PC-9 (cell line): ENCODE results near the gene PGAP6.

Source experiments
- CTCF ChIP-seq: fragments of 200-600 bp; sonication (generic); conservative IDR thresholded peaks from 2 replicates; pipeline ENCODE4 v1.6.1; 2017; ENCODE audit warnings: mixed run types, antibody characterized with exemption, mild to moderate bottlenecking, moderate library complexity
- EZH2 ChIP-seq: fragments of 200-600 bp; sonication (generic); IDR thresholded peaks from 2 replicates; pipeline ENCODE4 v1.8.0; 2017; ENCODE audit warnings: antibody characterized with exemption, low read depth

DNA sequence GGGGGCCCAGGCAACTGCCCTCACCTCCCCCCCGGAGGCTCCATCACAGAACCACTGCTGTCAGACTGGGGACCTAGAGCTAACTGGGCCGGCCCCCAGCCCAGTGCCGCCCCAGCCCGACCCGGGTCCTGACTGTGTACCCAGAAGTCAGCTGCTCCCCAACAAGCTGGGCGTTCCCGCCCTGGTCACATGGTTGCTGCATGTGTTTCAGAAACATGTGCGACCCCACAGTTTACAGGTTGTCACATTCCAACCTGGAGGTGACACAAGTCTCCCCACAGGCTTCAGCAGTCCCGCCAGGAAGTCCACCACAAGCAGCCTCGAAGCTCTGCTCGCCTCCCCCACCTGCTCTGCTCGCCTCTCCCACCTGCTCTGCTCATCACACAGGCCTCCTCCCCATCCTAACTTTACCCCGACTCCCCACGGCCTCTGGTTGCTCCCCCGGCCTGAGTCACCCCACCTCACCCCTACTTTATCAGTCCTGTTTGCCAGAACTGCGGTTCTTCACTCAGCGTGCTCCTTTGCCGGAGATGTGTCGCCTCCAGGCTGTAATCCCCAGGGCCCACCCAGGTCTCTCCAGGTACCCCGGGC, 12.4 kb downstream of the PGAP6 start:
- TF ChIP-seq CTCF (no peak), EZH2 (no peak)
